GM13976 (cell line): ENCODE data around the gene SVIL.

Source experiments
- DNase-seq: peaks from one replicate; pipeline ENCODE4 v3.0.0; 2012; ENCODE audit warnings: low spot score
- CTCF ChIP-seq: IDR thresholded peaks from 2 replicates; pipeline ENCODE4 v1.5.1; 2012; ENCODE audit warnings: borderline replicate concordance, mild to moderate bottlenecking; ENCODE audit not compliant: insufficient read depth; ENCODE audit errors: extremely low read depth, missing control alignments, control extremely low read depth
- in situ Hi-C: fragments of 300-500 bp; cut with MboI; formaldehyde crosslinking; loops from one replicate; pipeline ENCODE4 v1.12.0; 2022; ENCODE audit warnings: low sequenced_read_pairs, mixed read lengths, inconsistent platforms; ENCODE audit not compliant: unreplicated experiment

Gene SVIL, protein sequence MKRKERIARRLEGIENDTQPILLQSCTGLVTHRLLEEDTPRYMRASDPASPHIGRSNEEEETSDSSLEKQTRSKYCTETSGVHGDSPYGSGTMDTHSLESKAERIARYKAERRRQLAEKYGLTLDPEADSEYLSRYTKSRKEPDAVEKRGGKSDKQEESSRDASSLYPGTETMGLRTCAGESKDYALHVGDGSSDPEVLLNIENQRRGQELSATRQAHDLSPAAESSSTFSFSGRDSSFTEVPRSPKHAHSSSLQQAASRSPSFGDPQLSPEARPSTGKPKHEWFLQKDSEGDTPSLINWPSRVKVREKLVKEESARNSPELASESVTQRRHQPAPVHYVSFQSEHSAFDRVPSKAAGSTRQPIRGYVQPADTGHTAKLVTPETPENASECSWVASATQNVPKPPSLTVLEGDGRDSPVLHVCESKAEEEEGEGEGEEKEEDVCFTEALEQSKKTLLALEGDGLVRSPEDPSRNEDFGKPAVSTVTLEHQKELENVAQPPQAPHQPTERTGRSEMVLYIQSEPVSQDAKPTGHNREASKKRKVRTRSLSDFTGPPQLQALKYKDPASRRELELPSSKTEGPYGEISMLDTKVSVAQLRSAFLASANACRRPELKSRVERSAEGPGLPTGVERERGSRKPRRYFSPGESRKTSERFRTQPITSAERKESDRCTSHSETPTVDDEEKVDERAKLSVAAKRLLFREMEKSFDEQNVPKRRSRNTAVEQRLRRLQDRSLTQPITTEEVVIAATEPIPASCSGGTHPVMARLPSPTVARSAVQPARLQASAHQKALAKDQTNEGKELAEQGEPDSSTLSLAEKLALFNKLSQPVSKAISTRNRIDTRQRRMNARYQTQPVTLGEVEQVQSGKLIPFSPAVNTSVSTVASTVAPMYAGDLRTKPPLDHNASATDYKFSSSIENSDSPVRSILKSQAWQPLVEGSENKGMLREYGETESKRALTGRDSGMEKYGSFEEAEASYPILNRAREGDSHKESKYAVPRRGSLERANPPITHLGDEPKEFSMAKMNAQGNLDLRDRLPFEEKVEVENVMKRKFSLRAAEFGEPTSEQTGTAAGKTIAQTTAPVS (N-terminal part only)

DNA sequence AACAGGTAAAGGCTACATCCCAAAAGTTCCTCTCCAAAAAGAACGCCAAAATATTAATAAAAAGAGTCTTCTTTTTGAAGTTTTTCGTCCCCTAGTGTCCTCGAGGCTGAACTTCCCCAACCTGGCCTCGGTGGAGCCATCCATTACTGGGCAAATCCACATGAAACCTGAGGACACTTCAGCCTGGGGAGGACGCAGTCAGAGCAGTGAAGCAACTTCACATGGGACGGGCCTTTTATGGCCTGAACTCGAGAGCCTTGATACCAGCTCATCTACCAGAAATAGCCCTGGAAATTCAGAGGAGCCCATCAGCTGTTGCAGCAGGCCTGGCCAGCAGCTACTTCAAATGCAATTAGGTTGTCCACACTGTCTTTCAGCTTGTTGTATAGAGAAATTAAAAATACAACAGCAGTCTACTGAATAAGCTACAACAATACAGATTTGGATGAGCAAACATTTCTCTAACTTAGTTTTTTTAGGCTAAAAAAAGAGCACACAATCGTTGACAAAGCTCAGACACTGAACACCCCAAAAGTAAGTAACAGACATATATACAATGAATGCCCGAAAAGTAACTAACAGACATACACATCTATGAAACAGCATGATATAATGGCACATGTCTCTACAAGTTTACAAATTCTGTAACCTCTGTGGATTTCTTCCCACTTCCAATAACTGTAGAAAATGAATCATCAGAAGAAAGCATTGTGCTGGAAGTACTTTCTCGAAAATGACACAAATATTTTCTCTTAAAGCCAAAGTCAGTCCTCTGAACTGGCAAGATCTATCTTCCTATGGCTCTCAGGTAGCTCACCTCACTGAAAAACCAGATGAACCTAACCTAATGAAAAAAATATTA lies at the start of gene SVIL:
Gene SVIL, minus strand, starts transcription at position 208 of the 862 bp plus-strand sequence. CDS start 79,913 bp downstream, outside the sequence.
- no peak for TF ChIP-seq CTCF
- no peak for DNase-seq
- in situ Hi-C loops: no loop called here

DNA sequence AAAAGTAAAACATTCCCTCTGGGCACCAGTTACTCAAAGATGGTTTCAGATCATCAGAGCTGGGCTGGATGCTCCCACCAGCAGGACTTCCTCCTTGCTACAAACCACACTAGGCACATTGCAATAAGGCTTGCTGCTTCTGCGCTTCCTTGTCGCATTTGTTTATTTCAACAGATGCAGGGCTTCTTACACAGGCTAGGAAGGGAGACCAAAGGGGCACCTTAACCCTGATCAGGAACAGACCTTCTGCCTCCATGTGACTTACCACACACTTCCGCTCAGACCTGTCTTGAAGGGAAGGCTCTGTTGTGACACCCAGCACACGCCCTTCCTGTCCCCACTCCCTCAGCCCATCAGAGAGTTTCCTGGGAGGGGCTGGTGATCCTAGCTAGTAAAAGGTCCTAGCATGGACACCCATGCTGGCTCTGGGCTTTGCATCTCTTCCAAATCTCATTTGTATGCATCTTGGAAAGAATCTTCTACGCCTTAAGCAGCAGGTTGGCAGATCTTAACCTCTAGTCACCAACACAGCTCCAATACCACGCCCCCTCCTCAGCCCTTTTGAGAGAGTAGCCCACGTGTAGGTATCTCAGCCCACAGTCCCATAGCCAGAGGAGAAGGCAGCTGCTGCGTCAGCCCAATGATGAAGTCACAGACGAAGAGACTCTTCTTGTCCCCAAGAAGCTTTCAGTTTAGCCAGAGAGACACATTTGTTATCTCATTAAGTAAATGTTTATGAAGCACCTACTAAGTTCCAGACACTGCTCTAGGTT lies 47.1 kb upstream of the SVIL start:
- no peak for TF ChIP-seq CTCF
- no peak for DNase-seq

DNA sequence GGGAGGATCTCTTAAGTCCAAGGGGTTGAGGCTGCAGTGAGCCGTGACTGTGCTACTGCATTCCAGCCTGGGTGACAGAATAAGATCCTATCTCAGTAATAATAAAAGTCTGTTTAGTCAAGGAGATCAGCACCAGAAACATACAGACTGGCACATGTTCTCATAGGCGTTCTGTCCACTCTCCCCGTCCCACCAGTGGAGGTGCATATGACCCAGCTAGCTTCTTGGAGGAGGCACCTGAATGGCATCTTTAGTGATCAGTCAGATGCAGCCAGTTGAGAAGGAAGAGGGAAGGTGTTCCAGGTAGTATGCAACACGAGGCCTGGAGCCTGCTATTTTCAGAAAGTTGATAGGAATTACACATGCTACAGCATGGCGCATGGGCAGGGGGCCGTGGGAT lies 45.3 kb upstream of the SVIL start:
- in situ Hi-C loops: no loop called here
- no peak for TF ChIP-seq CTCF
- DNase-seq: no peak

More for the DNA sequence above, 47.1 kb upstream of the SVIL start:
- in situ Hi-C loops: no loop called here

- in situ Hi-C loops: no loop called here
- TF ChIP-seq CTCF: no peak
- DNase-seq: no peak
These were observed 42.0 kb upstream of the SVIL start for GRCh38 chr10:29676732-29677131.

DNA sequence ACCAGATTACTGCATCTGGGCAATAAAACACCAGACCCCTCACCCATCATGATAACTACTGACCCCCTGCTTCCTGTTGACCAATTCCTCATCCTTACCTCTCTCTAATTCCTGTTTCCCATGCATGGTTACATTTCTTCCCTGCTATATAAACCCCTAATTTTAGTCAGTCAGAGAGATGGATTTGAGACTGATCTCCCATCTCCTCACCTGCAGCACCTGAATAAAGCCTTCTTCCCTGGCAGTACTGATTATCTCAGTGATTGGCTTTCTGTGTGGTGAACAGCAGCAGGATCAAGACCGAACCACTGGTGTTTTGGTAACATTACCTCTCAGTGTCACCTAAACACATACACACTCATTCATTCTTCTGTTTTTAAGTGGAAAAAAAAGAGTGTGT lies 41.2 kb upstream of the SVIL start:
- in situ Hi-C loops: no loop called here
- no peak for DNase-seq

More for the DNA sequence above, 41.2 kb upstream of the SVIL start:
- no peak for TF ChIP-seq CTCF
